ENCODE data around the gene SNN. TPM values are rescaled to one million over a fixed set of nuclear protein-coding genes. Genes with fewer than 3 reads are reported as not detected.
A peak's percentile ranks its signal among the peaks of the same experiment; 100 is the strongest.

Gene SNN
- total RNA-seq, 3 donors from 2014 or later = 2.3 to 22.1 (median 4.2) TPM

DNA sequence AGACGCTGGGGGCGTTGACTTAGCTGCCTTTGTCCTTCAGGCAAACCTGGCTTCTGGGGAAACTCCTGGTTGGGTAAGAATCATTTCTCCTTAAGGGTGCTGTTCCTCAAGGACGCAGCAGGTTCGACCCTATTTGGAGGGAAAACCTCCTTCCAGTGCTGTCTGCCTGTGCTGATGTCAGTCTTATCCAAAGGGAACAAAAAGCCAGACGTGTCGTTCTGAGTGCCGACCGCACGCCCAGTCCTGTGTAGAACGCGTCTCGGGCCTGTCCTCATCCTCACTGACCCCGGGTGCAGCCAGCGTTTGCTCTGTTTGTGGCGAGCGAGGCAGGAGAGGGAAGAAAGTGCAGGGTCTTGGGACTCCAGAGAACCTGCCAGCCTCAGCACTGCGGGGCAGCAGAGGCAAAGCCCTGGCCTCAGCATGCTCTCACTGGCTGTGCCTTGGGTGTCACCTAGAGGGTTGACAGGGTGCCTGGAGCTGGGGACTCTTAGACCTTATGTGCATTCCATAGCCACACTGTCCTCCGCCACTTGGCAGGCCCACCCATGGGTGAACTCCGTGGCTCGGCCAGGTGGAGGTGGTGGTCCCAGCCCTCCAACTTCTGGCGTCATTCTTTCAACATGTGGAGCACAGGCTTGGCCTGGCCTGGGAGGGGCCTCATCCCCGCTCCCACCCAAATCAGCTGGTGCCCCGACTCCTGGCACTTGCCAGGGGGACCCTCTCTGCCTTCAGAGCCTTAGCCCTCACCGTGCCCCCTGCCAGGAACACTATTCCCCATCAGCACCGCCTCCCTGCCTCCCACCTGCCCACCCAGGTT, 6.0 kb downstream of the SNN start:
- intact Hi-C loops (cut with DNase I, micrococcal nuclease) = no loop called here
- no peak for TF ChIP-seq CTCF (IDR thresholded peaks at IDR 0.05)
- H3K4me1 ChIP-seq (ENCODE audit: low read depth) = peaks cover 20% of the 10 kb centered on the region
- no peak overlapping the region for H3K4me3 ChIP-seq
- DNase-seq = peak in 1 of 3 donors; percentile 29
- no peaks in the 10 kb centered on the region for H3K9me3 ChIP-seq
- no peak for ATAC-seq
- H3K36me3 ChIP-seq (ENCODE audit: low read depth) = no peaks in the 10 kb centered on the region

DNA sequence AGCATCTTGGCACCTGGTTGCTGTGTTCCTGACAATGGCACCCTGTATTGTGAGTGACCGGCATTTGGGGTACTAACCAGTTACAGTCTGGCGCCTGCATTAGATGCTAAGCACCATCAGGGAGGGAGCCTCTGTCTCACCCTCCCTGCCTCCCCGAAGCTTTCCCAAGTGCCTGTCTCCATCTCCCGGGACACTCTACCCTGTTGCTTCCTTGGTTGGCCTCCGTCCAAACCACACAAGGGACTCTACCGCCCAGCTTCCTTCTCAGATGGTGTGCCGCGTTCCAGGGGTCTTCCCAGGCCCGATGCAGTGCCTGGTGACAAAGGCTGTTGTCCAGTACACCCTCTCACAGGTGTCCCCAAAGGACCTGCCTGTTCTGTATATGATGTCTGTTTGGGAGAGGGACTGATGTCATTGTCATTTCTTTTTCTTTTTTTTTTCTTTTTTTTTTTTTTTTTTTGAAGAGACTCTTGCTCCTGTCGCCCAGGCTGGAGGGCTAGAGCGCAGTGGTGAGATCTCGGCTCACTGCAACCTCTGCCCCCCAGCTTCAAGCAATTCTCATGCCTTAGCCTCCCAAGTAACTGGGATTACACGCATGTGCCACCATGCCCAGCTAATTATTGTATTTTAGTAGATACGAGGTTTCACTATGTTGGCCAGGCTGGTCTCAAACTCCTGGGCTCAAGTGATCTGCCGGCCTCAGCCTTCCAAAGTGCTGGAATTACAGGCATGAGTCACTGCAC, 6.7 kb downstream of the SNN start:
- intact Hi-C loops (cut with DNase I, micrococcal nuclease) = no loop called here
- DNase-seq = no peak
- H3K4me1 ChIP-seq (ENCODE audit: low read depth) = peaks cover 20% of the 10 kb centered on the region
- no peak overlapping the region for H3K4me3 ChIP-seq
- TF ChIP-seq CTCF (IDR thresholded peaks at IDR 0.05) = no peak
- ATAC-seq = peak; percentile 8
- H3K9me3 ChIP-seq = no peaks in the 10 kb centered on the region
- H3K36me3 ChIP-seq (ENCODE audit: low read depth) = no peaks in the 10 kb centered on the region

DNA sequence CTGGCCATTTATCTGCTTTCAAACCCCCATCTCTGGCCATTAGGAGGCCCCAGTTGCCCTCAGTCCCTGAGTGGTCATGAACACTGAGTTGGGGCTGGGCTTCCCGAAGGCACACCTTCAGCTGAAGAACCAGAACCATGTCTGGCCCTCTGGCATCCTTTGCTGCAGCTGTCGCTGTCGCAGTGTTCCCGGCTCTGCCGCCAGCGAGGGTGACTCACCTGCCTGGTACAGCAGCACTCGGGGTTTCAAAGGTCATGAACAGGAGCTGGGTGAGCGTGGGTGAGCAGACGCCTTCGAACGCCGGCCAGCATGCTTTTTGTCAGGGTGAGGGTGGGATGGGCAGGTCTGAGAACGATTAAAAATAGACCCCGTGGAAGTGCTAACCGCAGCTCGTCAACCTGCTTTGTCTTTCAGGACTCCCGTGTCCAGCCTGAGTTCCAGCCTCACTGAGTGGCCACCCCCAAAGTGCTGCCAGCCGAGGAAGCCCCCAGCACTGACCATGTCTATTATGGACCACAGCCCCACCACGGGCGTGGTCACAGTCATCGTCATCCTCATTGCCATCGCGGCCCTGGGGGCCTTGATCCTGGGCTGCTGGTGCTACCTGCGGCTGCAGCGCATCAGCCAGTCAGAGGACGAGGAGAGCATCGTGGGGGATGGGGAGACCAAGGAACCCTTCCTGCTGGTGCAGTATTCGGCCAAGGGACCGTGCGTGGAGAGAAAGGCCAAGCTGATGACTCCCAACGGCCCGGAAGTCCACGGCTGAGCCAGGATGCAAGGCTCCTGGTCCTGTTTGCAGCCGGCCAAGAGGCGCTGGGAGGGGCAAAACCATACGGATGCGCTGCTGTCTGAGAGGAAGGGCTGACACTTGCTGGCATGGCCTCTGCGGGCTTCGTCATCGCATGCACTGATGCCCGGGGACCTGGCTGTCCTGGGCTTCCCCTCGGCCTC, 7.6 kb downstream of the SNN start:
- Histone ChIP-seq H3K4me1 (ENCODE audit: low read depth) (peaks cover 17% of the 10 kb centered on the region), H3K9me3 (no peaks in the 10 kb centered on the region), H3K4me3 (no peak overlapping the region), H3K36me3 (ENCODE audit: low read depth) (no peaks in the 10 kb centered on the region)
- DNase-seq (peak; percentile 52 to 80 (median 69)), ATAC-seq (peak; percentile 89)
- intact Hi-C loops (cut with DNase I, micrococcal nuclease) = no loop called here
- TF ChIP-seq CTCF (IDR thresholded peaks at IDR 0.05) = no peak

- intact Hi-C loops (cut with DNase I, micrococcal nuclease) = no loop called here
- ATAC-seq (no peak), DNase-seq (no peak)
- Histone ChIP-seq H3K4me3 (no peak overlapping the region), H3K4me1 (ENCODE audit: low read depth) (peaks cover 23% of the 10 kb centered on the region), H3K9me3 (no peaks in the 10 kb centered on the region), H3K36me3 (ENCODE audit: low read depth) (no peaks in the 10 kb centered on the region)
- no peak for TF ChIP-seq CTCF (IDR thresholded peaks at IDR 0.05)
Observed at GRCh38 chr16:11676799-11677198, 8.5 kb downstream of the SNN start.

- intact Hi-C loops (cut with DNase I, micrococcal nuclease) = no loop called here
- DNase-seq (no peak), ATAC-seq (no peak)
- Histone ChIP-seq H3K4me1 (ENCODE audit: low read depth) (peaks cover 25% of the 10 kb centered on the region), H3K4me3 (no peak overlapping the region), H3K9me3 (no peaks in the 10 kb centered on the region), H3K36me3 (ENCODE audit: low read depth) (no peaks in the 10 kb centered on the region)
- TF ChIP-seq CTCF (IDR thresholded peaks at IDR 0.05) = no peak
Observed at GRCh38 chr16:11677451-11677951, 9.2 kb downstream of the SNN start.

Measured in mucosa of descending colon (tissue), 3 donors.